Vagina (tissue), 2 donors: ENCODE data around the gene RAB40C. TPM values are rescaled to one million over a fixed set of nuclear protein-coding genes. Genes with fewer than 3 reads are reported as not detected.

Source experiments
- DNase-seq, 2 donors: peaks; one replicate each; pipeline ENCODE4 v3.0.0-alpha.2; 2017; ENCODE audit errors: extremely low spot score in 2 of 2
- H3K27ac ChIP-seq: fragments of 200-600 bp; sonication (generic); one replicate; pipeline ENCODE4 v1.5.1; 2019
- H3K27me3 ChIP-seq: fragments of 200-600 bp; sonication (generic); one replicate; pipeline ENCODE4 v1.5.1; 2019
- H3K36me3 ChIP-seq, 2 donors: fragments of 200-600 bp; sonication (generic); one replicate each; pipeline ENCODE4 v1.5.1; 2017 to 2019
- H3K4me1 ChIP-seq: fragments of 200-600 bp; sonication (generic); one replicate; pipeline ENCODE4 v1.5.1; 2019
- H3K4me3 ChIP-seq, 2 donors: fragments of 200-600 bp; sonication (generic); 1 replicate in 1 of 2; 2 replicates in 1 of 2; pipeline ENCODE4 v1.5.1; 2016 to 2019
- H3K9me3 ChIP-seq: fragments of 200-600 bp; sonication (generic); one replicate; pipeline ENCODE4 v1.5.1; 2019
- CTCF ChIP-seq, 3 experiments: fragments of 450-650 bp in 2 of 3; fragments of 200-600 bp in 1 of 3; sonication (generic) in 1 of 3; IDR thresholded peaks; one replicate each; pipeline ENCODE4 v1.5.1; 2017 to 2019; ENCODE audit warnings: antibody characterized with exemption in 3 of 3, mild to moderate bottlenecking in 2 of 3, moderate library complexity in 2 of 3
- POLR2A ChIP-seq, 2 donors: fragments of 450-650 bp; IDR thresholded peaks; one replicate each; pipeline ENCODE4 v1.6.1; 2017; ENCODE audit warnings: antibody characterized with exemption in 2 of 2, mild to moderate bottlenecking in 2 of 2, moderate library complexity in 2 of 2
- POLR2AphosphoS5 ChIP-seq, 2 donors: sonication (generic); formaldehyde crosslinking; IDR thresholded peaks; one replicate each; pipeline ENCODE4 v1.9.0; 2017; ENCODE audit warnings: antibody characterized with exemption in 2 of 2, mild to moderate bottlenecking in 2 of 2, low read depth in 1 of 2; ENCODE audit not compliant: insufficient read depth in 1 of 2
- intact Hi-C: fragments of 100-400 bp; cut with DNase I; formaldehyde crosslinking; loops from one replicate; pipeline ENCODE4 v1.15.1; 2023
- total RNA-seq: library from RNA; depleted of rRNA; stranded (reverse); fragments of >200 nt; gene quantifications from one replicate; pipeline ENCODE4 v1.2.3, GENCODE V29; 2016

The RAB40C gene
- total RNA-seq, 1 donor from 2014 or later: 41.3 TPM

GRCh38 chr16:552171-552570, 37.7 kb upstream of the RAB40C start:
- no peak for TF ChIP-seq POLR2AphosphoS5 (IDR thresholded peaks at IDR 0.05; ENCODE audit: insufficient read depth in 1 of 2, low read depth in 1 of 2)
- intact Hi-C loops: no loop called here
- peaks cover 0 to 39% of the 10 kb centered on the region in 2 donors for H3K36me3 ChIP-seq

GRCh38 chr16:553601-554296, 36.1 kb upstream of the RAB40C start:
- H3K9me3 ChIP-seq: no peaks in the 10 kb centered on the region
- H3K27ac ChIP-seq: no peak overlapping the region
- no peaks in the 10 kb centered on the region for H3K27me3 ChIP-seq
- no peak overlapping the region for H3K4me3 ChIP-seq
- intact Hi-C loops: no loop called here
- H3K4me1 ChIP-seq: peaks cover 14% of the 10 kb centered on the region
- no peak for DNase-seq
- no peak for TF ChIP-seq POLR2A (IDR thresholded peaks at IDR 0.05)
- no peak for TF ChIP-seq POLR2AphosphoS5 (IDR thresholded peaks at IDR 0.05; ENCODE audit: insufficient read depth in 1 of 2, low read depth in 1 of 2)
- TF ChIP-seq CTCF (IDR thresholded peaks at IDR 0.05): no peak
- peaks cover 0 to 39% of the 10 kb centered on the region in 2 donors for H3K36me3 ChIP-seq

More at GRCh38 chr16:552171-552570, 37.7 kb upstream of the RAB40C start:
- no peaks in the 10 kb centered on the region for H3K27me3 ChIP-seq
- no peaks in the 10 kb centered on the region for H3K9me3 ChIP-seq
- H3K27ac ChIP-seq: no peak overlapping the region
- H3K4me1 ChIP-seq: peaks cover 20% of the 10 kb centered on the region
- no peak overlapping the region for H3K4me3 ChIP-seq
- DNase-seq: no peak

GRCh38 chr16:554297-554621, 35.6 kb upstream of the RAB40C start:
- intact Hi-C loops: no loop called here
- no peak for DNase-seq
- peak overlapping the region in 1 of 2 donors; percentile 26 for H3K4me3 ChIP-seq
- H3K9me3 ChIP-seq: no peaks in the 10 kb centered on the region
- TF ChIP-seq POLR2AphosphoS5 (IDR thresholded peaks at IDR 0.05; ENCODE audit: insufficient read depth in 1 of 2, low read depth in 1 of 2) (no peak), CTCF (IDR thresholded peaks at IDR 0.05) (no peak), POLR2A (IDR thresholded peaks at IDR 0.05) (no peak)
- H3K27me3 ChIP-seq: no peaks in the 10 kb centered on the region
- H3K36me3 ChIP-seq: peaks cover 0 to 35% of the 10 kb centered on the region in 2 donors
- H3K27ac ChIP-seq: no peak overlapping the region
- peaks cover 14% of the 10 kb centered on the region for H3K4me1 ChIP-seq

GRCh38 chr16:554640-555365, 35.1 kb upstream of the RAB40C start:
- peaks cover 19% of the 10 kb centered on the region for H3K4me1 ChIP-seq
- no peaks in the 10 kb centered on the region for H3K9me3 ChIP-seq
- TF ChIP-seq POLR2AphosphoS5 (IDR thresholded peaks at IDR 0.05; ENCODE audit: insufficient read depth in 1 of 2, low read depth in 1 of 2) (no peak), POLR2A (IDR thresholded peaks at IDR 0.05) (no peak), CTCF (IDR thresholded peaks at IDR 0.05) (no peak)
- peak overlapping the region; percentile 10 for H3K27ac ChIP-seq
- intact Hi-C loops: no loop called here
- no peaks in the 10 kb centered on the region for H3K27me3 ChIP-seq
- H3K4me3 ChIP-seq: peak overlapping the region; percentile 6 to 26
- no peak for DNase-seq
- H3K36me3 ChIP-seq: peaks cover 0 to 29% of the 10 kb centered on the region in 2 donors

- no peaks in the 10 kb centered on the region for H3K27me3 ChIP-seq
- H3K9me3 ChIP-seq: no peaks in the 10 kb centered on the region
- intact Hi-C loops: no loop called here
- peaks cover 20% of the 10 kb centered on the region for H3K4me1 ChIP-seq
- no peak for DNase-seq
- no peak overlapping the region for H3K27ac ChIP-seq
- no peak for TF ChIP-seq CTCF (IDR thresholded peaks at IDR 0.05)
- TF ChIP-seq POLR2AphosphoS5 (IDR thresholded peaks at IDR 0.05; ENCODE audit: insufficient read depth in 1 of 2, low read depth in 1 of 2): no peak
- no peak for TF ChIP-seq POLR2A (IDR thresholded peaks at IDR 0.05)
- no peak overlapping the region for H3K4me3 ChIP-seq
- H3K36me3 ChIP-seq: peaks cover 0 to 24% of the 10 kb centered on the region in 2 donors
Observed at GRCh38 chr16:555528-556473, 34.1 kb upstream of the RAB40C start.
